Glomerular endothelial cell (primary cell): Measurements from ENCODE around the gene ATXN7L1. TPM values are rescaled to one million over a fixed set of nuclear protein-coding genes. Genes with fewer than 3 reads are reported as not detected.
"Not testable (repeated sequence)": the region's sequence is repeated elsewhere in the genome, so short reads cannot be mapped to it uniquely, and the experiment has no call there.

Experiments
- DNase-seq: peaks from one replicate; pipeline ENCODE4 v3.0.0-alpha.2; 2011; ENCODE audit warnings: low read depth, low spot score; ENCODE audit errors: extremely low read depth
- total RNA-seq: library from RNA; depleted of rRNA; stranded (reverse); fragments of >200 nt; gene quantifications from 2 replicates; pipeline ENCODE4 v1.2.3, GENCODE V29; 2015

The ATXN7L1 gene
- total RNA-seq, 1 donor from 2014 or later, result 11.7 TPM

DNA sequence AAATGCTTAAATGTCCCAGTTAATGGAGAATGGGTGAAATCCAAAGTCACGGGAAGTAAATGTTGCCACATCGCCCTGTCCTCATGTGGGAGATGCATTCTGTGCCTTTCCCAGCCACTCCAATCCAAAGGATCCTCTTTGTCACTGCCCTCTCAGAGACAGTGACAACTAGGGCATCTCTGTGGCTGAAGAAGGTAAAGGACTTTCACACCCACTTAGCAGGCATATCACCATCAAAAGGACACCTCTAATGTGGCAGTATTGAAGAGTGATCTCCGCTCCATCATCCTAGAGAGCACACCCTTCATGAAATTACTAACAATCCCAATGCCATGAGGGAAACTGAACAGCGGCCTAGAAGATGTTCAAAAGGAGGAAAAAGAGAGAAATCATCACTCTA lies 13.6 kb downstream of the ATXN7L1 start:
- DNase-seq, result no peak

DNA sequence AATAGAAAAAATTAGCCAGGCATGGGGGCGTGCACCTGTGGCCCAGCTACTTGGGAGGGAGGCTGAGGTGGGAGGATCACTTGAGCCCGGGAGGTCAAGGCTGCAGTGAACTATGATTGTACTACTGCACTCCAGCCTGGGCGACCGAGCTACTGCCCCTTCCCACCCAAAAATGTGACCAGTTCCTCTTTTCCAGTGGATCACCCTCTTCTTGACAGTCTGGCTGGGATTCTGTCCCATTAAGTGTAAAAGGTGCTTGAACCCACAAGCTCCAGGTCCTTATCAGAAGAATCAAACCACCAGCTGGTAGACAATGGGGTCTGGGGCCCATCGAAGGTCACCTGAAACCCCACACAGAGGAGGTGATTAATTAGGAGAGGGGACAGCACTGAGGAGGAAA lies 14.1 kb downstream of the ATXN7L1 start:
- no peak for DNase-seq

DNA sequence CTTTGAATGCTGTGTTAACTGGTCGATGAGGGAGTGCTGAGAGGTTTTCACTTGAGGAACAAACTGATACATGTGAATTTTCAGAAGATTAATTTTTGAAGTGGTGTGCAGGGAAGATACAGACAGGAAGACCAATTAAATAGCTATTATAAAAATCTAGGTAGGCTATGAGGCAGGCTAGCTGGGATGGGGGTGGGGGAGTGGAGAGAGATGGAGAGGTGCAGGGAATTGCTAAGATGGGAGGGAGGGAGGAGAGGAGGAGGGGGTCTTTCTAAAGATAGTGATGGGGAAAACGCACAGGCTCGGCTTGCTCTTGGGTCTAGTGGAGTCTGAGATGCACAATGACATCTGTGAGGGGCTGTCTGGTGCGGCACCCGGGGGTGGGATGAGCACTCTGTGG lies 15.2 kb downstream of the ATXN7L1 start:
- DNase-seq, result no peak

DNA sequence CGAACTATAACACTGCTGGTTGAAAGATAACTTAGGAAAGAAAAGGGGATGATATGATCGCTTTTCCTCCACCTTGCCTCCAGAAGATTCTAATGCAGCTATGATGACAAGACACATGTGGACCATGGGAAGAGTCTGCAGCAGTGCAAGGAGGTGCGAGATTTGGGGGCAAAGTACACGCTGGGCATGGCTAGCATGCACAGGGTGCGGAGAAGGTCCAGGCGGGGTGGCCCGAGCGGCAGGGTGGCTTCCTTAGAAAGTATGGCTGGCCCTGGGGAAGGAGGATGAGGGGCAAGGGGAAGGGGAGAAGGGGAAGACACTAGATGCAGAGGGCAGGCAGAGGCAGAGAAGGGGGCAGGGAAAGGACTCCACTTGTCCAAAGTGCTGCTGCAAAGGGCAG lies 15.6 kb downstream of the ATXN7L1 start:
- no peak for DNase-seq

DNA sequence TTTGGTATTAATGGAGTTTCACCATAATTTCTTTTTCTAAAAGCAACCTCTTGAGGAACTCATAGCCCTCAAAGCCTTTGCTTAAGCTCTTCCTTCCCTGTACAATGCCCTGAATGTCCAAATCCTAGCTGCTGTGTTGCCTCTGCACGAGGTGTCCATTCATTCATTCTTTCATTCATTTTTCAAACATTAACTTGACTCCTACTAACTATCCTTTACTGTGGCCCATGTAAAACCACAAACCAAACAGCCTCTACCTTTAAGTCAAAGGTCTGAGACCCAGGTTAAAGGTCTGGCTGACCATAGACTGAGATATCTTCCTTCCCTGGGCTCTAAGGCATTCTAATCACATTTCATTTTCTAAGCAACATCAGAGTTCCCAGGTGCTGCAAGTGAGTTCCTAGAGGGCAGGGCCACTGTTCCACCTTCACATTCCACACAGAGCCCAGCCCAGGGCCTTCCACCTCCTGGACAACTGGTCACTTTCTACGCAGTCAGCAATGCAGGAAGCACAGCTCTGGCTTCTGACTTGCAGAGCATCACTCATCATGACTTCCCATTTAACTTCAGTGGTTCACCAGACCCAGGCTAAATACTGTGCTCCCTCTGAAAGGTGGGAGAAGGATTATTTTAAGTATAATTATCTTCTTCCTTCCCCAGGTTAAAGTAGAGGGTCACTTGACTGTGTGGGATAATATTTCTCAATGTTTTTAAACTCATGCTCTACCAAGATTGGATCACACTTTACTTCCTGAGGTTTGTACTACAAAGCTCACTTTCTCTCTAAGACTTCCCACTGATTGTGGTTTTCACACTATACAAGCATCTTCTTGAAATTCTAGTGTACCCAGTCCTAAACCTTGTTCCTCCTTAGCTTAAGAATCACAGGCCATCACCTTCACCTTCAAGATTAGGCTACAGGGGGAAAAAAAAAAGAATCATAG lies 19.1 kb downstream of the ATXN7L1 start:
- no peak for DNase-seq

DNA sequence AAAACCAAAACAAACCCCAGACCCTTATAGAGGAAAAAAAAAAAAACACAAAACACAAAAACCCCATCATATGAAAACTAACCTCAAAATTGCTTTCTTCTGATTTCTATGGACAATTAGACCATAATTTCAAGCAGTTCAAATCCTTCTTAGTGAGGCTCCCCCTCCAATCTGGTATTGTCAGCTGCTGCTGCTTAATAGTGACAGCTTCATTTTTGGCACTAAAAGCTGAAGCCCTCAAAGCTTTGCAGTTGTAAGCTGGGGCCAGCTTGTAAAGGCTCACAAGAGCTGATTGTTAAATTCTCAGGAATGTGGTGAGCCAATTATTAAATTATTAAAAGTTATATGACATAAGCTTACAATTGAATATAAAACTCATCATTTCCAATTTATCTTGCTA lies 21.9 kb downstream of the ATXN7L1 start:
- DNase-seq, result no peak

DNA sequence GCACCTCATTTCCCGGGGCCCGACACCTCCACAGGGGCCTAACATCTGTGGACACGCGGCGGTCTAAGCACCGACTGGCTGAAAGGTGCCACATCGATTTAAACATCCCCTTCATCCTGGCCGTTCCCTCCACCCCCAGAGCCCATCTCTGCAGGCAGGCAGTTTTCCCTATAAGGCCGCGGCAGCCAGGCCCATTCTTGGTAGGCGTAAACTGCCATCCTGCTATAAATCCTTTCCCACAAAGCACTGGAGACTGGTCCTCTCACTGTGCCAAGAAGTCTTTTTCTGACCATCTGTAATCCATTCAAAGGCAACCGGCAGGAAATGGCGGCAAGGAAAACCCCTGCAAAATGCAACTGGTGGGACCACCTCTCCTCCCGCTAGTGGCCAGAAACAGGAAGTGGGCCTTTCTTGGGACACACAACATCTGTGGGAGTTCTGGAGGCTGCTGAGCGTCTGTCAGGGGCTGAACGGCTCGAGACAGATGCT lies 22.4 kb downstream of the ATXN7L1 start:
- DNase-seq, result no peak

DNA sequence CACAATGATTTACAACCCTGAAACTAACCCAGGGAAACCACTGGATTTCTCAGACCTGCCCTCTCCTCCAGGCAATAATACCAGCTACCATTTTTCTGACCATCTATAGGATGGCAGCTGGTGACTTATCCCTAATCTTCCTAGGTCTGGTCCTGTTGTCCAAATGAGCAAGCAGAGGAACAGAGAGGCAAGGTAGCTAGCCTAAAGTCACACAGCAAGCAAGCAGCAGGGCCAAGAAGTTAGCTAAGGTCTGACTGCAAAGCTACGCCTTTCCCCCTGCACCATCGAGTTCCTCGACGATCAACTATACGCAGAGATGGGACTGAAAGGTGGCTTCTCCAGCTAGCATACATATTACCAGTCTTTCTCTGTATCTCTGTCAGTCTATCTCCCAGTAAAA lies 25.3 kb downstream of the ATXN7L1 start:
- no peak for DNase-seq

DNA sequence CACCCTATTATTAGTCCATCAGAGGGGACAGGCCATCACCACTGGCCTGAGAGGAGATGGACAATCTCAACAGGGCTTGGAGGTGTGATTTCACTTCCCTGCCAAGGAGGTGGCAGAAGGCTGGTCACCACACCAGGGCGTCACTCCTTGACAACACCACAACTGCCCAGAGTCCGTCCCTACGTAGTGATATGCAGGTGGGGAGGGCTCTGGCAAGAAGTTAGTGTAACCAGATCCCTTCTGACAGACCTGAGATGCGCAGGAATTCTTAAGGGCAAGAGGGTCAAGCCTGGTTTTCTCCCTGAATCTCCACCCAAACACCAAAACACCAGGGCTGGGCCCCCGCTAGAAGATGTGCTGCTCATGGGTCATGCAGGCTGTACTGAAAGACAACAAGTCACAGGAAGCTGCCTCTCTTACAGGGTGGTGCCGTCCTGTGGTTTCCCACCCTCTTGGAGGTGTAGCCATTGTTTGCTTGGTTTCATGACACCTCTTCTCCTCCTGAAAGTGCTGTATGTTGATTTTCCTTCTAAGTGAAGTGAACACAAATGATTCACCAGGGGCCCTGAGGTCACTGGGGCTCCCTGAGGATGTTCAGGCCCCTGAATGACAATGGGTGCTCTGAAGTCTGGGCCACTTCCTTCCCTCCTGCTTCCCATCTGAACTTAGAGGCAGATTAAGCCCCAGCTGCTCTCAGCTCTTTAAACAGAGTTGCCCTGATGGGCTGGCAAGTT lies 27.1 kb downstream of the ATXN7L1 start:
- DNase-seq, result no peak

DNA sequence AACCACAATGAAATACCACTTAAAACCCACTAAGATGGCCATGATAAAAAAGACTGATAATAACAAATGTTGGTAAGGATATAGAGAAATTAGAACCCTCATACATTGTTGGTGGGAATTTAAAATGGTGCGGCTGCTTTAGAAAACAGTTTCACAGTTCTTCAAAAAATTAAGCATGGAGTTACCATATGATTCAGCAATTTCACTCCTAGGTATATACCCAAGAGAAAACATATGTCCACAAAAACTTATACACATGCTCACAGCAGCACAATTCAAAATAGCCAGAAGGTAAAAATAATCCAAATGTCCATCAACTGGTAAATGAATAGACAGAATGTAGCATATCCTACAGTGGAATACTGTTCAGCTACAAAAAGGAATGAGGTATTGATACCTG lies 30.0 kb downstream of the ATXN7L1 start:
- DNase-seq, result no peak

DNA sequence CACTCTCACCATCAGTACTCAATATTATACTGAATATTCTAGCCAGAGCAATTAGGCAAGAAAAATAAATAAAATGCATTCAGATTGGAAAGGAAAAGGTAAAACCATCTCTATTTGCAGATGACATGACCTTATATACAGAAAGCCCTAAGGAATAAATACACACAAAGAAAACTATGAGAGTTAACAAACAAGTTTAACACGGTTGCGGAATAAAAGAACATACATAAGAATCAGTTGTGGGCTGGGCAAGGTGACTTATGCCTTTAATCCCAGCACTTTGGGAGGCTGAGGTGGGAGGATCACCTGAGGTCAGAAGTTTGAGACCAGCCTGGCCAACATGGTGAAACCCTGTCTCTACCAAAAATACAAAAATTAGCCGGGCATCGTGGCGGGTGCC lies 31.7 kb downstream of the ATXN7L1 start:
- DNase-seq, result not testable (repeated sequence)

DNA sequence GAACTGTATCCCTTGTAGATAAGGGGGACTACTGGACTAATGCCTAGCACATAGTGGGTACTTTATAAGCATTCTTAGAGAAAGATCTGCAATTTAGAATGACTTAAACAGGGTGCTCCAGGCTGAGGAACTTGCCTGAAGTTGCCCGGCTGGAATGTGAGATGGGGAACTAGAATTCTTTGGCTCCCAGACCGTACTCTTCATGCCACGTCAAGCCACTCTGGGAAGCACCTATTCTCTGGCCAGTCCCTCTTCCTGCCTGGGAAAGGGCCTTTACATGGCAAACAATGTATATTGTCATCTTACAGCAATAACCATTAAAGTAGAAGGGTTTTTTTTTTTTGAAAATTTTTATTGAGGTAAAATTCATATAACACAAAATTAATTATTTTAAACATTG lies 34.5 kb downstream of the ATXN7L1 start:
- no peak for DNase-seq

DNA sequence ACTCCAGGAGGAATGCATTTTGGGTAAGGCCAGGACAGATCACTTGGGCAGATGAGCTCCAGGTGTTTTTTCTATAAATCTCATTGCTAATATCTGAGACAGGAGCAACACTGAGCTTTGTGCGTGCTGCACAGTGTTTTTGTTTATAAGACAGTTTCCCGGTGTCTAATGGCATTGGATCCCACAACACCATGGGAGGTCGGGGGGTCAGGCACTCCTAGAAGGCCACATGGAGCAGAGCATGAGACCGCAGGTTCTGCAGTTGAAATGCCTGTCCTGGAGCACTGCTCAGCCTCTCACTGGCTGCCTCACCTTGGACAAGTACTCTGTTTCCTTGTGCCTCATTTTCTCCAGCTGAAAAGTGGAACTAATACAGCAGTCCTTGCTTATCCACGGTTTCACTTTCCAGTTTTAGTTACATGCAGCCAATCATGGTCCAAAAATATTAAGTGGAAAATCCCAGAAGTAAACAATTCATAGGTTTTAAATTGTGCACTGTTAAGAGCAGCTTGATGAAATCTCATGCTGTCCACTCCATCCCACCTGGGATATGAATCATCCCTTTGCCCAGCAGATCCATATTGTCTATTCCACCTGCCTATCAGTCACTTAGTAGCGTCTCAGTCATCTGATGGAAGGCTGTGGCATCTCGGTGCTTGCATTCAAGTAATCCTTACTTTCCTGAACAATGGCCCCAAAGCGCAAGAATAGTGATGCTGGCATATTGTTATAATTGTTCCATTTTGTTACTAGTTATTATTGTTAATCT lies 35.2 kb downstream of the ATXN7L1 start:
- DNase-seq, result no peak

DNA sequence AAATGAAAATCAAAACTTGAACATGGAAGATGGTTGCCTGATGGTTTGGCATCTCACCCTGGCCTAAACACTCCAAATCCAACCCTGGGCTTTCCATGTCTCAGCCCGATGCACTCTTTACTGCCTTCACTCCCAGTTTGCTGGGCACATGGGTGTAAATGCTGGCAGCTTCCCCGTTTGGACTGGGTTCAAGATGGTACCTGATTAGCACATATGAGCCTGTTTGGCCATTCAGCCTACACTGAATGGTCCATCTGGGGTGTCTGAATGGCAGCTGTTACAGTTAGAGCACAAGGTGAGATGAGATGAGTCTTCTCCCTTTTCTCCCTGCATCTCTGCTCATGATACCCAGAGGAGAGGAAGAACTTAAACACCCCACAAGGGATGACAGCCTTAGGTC lies 37.1 kb downstream of the ATXN7L1 start:
- no peak for DNase-seq

DNA sequence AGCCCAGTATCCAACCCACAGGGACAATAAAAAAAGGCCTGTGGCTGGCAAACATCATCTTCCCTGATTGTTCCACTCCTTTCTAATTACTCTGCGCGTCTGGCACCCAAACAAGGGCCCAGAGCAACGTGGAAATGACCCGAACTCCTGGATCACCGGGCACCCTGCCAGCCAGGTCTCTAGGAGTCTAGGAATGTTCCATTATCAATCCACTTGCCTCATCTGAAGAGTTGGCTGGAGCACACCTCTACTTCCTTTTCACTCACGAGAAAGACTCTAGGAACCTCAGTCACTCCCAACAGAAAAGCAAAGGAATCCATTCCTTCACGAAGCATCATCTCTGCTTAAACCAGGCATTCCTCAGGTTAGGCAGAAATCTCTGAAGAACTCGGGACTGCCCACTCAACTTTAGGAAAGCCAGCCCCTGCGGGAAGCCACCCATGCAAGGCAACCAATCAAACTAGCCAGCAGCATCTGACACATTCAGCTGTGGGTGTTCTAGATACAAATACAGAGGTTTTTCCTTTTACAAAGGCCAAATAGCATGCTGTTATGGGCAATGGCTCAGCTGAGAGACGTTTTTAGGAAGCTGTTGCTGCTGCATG lies 37.7 kb downstream of the ATXN7L1 start:
- DNase-seq, result no peak

DNA sequence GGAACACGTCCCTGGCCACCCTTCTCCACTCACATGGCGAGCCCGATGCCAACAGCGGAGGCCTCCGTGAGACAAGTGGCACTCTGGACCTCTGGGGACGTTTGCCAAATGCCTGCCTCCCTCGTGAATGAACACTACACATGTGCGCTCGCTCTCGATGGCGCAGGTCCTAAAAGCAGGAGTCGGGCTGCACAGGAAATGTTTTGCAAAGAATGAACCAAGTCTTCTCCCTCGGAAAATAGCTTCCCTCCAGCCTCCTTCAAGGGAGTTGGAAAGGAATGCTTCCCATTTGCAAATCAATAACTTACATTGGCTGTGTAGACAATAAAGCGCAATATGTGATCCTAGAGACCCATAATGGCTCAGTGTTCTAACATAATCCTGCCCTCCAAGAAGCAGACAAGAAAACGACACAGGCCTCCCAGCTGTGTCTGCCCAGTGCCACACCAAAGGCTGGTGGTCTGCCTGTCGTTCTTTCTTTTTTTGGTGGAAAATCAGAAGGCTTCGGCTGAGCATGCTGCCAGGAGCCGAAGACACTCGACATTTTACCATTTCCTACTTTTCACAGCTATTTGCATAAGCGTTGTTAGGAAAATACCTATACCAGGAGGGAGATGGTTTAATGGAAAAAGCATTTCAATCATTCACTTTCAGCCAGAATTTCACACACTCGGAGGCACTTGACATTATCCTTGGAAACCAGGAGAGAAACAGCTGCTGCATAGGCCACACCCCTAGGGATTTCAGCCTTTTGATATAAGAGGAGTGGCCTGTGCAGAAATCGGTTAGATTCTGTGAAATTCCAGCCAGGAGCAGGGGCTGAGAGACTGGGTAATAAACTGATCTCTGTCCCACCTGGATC lies 38.4 kb downstream of the ATXN7L1 start:
- DNase-seq, result no peak

DNA sequence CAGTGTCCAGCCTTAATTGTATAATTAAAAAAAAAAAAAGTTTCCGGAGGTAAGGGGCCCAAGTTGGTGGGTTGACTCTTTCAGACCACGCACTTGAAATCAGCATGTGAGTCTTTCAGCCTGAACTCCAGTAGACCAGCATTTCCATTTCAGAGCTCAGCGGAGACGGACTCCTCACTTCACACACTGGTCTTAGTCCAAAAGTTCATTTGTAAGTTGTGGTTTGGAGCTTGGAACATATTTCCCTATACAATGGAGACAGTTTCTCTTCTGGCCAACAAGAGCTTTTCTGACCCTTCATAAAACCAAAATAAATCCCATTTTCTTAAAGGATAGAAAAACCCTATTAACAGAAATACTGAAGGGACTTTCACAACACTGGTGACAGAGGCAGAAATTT lies 41.0 kb downstream of the ATXN7L1 start:
- DNase-seq, result no peak

DNA sequence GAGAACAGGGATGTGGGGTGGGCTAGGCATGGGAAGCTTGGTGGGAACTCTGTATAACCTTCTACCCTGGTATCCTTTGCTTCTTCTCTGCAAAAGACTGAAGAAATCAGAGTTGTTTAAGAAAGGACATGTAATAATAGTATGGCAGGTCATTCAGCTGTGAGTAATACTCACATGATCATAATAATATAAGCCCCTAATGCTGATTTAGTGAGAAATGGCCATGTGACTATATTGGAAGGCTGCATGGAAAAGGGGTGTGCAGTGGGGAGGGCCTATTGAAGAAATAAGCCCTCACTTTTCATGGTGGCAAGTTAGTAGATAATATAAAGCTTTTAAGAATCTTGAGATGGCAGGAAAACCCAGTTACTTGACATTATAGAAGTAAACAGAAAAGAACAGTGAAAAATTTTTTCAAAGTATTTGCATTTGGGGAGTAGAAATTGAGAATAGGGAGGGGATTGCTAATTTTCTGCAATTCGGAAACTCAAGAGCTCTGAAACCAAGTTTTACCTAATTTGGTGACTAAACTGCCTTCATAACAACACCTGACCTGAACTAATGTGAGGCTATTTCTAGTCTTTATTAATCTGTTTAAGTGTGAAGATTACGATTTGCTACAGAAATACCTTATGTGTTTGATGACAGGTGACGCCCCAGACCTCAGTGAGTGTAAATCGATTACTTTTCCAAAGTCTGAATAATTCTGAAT lies 44.4 kb downstream of the ATXN7L1 start:
- DNase-seq, result no peak

DNA sequence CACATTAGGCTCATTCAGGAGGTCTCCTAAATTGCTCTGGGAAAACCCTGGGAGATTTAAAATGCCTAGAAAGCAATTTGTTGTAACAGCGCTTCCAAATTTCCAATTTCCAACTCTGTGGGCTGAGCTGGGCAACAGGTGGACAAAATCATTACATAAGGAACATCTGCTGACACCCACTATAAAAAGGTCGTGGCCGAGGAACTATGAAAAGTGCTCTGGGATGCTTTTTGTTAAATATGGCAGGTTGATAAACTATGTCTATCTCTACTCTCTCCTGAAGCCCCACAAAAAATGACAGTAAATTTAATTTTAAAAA lies 45.1 kb downstream of the ATXN7L1 start:
- no peak for DNase-seq
